Measurements from ENCODE around the gene UPK3A. TPM values are rescaled to one million over a fixed set of nuclear protein-coding genes. Genes with fewer than 3 reads are reported as not detected.
"Not testable (repeated sequence)": the region's sequence is repeated elsewhere in the genome, so short reads cannot be mapped to it uniquely, and the experiment has no call there.

UPK3A gene
- total RNA-seq, 3 donors from 2014 or later, result not detected

- intact Hi-C loops (cut with DNase I; ENCODE audit: low total_unique reads), result no loop called here
Measured at GRCh38 chr22:45253039-45253641, 31.6 kb upstream of the UPK3A start.

GRCh38 chr22:45254388-45254787 lies 30.4 kb upstream of the UPK3A start:
- Histone ChIP-seq H3K4me1 (no peaks in the 10 kb centered on the region), H3K9me3 (no peaks in the 10 kb centered on the region), H3K4me3 (no peak overlapping the region), H3K36me3 (no peaks in the 10 kb centered on the region), H3K27ac (no peak overlapping the region), H3K27me3 (no peaks in the 10 kb centered on the region)
- TF ChIP-seq POLR2AphosphoS5 (IDR thresholded peaks at IDR 0.05), result no peak
- TF ChIP-seq POLR2A (IDR thresholded peaks at IDR 0.05), result no peak
- TF ChIP-seq, protein P1, sequence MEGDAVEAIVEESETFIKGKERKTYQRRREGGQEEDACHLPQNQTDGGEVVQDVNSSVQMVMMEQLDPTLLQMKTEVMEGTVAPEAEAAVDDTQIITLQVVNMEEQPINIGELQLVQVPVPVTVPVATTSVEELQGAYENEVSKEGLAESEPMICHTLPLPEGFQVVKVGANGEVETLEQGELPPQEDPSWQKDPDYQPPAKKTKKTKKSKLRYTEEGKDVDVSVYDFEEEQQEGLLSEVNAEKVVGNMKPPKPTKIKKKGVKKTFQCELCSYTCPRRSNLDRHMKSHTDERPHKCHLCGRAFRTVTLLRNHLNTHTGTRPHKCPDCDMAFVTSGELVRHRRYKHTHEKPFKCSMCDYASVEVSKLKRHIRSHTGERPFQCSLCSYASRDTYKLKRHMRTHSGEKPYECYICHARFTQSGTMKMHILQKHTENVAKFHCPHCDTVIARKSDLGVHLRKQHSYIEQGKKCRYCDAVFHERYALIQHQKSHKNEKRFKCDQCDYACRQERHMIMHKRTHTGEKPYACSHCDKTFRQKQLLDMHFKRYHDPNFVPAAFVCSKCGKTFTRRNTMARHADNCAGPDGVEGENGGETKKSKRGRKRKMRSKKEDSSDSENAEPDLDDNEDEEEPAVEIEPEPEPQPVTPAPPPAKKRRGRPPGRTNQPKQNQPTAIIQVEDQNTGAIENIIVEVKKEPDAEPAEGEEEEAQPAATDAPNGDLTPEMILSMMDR (IDR thresholded peaks at IDR 0.05), result no peak
- intact Hi-C loops (cut with DNase I; ENCODE audit: low total_unique reads), result no loop called here
- DNase-seq (ENCODE audit: low spot score in 2 of 2), result no peak

More at GRCh38 chr22:45253039-45253641, 31.6 kb upstream of the UPK3A start:
- Histone ChIP-seq H3K36me3 (no peaks in the 10 kb centered on the region), H3K27me3 (no peaks in the 10 kb centered on the region), H3K9me3 (no peaks in the 10 kb centered on the region), H3K4me3 (no peak overlapping the region), H3K27ac (no peak overlapping the region), H3K4me1 (no peaks in the 10 kb centered on the region)
- TF ChIP-seq POLR2A (IDR thresholded peaks at IDR 0.05), result no peak
- no peak for DNase-seq (ENCODE audit: low spot score in 2 of 2)

DNA sequence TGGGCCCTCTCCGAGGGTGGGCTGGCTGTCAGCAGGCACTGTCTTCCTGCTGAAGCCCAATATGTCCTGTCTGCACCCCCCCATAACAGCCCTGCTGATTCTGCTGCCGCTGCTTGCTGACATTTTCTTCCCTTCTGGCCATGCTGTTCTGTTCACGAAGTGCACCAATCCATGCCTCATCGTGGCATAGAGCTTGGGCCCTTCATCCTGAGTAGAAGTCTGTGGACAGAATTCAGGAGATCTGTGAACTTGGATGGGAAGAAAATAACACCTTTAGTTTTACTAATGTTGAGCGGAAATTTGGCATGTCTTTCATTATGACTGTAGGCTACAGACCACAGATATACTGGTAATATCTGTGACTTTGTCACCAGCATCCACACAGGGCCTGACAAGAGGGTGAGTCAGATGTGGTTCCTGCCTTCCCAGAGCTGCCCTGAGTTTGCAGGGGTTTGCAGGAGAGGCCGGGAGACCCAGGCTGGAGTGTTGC lies 29.9 kb upstream of the UPK3A start:
- intact Hi-C loops (cut with DNase I; ENCODE audit: low total_unique reads), result no loop called here
- H3K4me3 ChIP-seq, result no peak overlapping the region

DNA sequence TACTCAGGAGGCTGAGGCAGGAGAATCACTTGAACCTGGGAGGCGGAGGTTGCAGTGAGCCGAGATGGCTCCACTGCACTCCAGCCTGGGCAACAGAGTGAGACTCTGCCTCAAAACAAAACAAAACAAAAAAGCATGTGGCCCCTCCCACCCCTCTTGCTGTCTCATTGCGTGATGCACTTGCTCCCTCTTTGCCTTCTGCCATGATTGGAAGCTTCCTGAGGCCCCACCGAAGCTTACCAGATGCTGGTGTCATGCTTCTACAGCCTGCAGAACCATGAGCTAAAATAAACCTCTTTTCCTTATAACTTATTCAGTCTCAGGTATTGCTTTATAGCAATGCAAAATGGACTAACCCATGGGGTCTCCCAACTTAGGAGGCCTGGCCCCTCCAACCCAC lies 26.8 kb upstream of the UPK3A start:
- H3K4me1 ChIP-seq; DNase-seq (ENCODE audit: low spot score in 2 of 2); H3K27me3 ChIP-seq; H3K4me3 ChIP-seq; H3K27ac ChIP-seq; H3K9me3 ChIP-seq; intact Hi-C loops (cut with DNase I; ENCODE audit: low total_unique reads); H3K36me3 ChIP-seq: not testable (repeated sequence)

More for the DNA sequence above, 29.9 kb upstream of the UPK3A start:
- Histone ChIP-seq H3K36me3 (no peaks in the 10 kb centered on the region), H3K4me1 (no peaks in the 10 kb centered on the region), H3K9me3 (no peaks in the 10 kb centered on the region), H3K27me3 (no peaks in the 10 kb centered on the region), H3K27ac (no peak overlapping the region)
- no peak for DNase-seq (ENCODE audit: low spot score in 2 of 2)
- TF ChIP-seq POLR2AphosphoS5 (IDR thresholded peaks at IDR 0.05) (no peak), POLR2A (IDR thresholded peaks at IDR 0.05) (no peak)
- TF ChIP-seq, protein P1 (IDR thresholded peaks at IDR 0.05), result no peak

DNA sequence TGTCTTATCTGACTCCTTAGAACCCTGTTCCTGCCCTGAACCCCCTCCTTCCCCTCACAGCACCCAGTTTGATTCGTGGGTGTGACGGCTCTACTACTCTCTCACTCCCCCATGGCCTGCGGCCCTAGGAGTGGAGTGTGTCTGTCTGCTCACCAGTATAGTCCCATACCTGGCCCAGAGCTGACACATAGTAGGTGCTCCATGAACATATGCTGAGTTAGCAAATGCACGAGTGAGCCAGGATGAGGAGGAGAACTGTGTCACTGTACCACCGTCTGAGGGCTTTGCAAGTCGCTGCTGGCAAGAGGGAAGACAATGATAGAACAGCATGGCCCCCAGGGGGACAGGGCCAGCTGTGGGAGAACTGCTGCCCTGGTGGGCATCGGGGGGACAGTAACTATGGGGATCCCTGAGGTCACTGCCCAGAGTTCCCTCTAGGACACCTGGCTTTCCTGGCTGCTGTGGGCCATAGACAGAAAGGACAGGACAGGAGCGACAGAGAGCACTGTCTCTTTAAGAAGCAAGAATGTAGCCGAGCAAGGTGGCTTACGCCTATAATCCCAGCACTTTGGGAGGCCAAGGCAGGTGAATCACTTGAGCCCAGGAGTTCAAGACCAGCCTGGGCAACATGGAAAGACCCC lies 24.9 kb upstream of the UPK3A start:
- intact Hi-C loops (cut with DNase I; ENCODE audit: low total_unique reads), result no loop called here
- TF ChIP-seq, protein P1 (IDR thresholded peaks at IDR 0.05), result no peak
- no peak for TF ChIP-seq POLR2AphosphoS5 (IDR thresholded peaks at IDR 0.05)
- no peak for TF ChIP-seq POLR2A (IDR thresholded peaks at IDR 0.05)
- Histone ChIP-seq H3K36me3 (no peaks in the 10 kb centered on the region), H3K4me3 (no peak overlapping the region), H3K27ac (no peak overlapping the region), H3K9me3 (no peaks in the 10 kb centered on the region), H3K27me3 (no peaks in the 10 kb centered on the region), H3K4me1 (no peaks in the 10 kb centered on the region)
- DNase-seq (ENCODE audit: low spot score in 2 of 2), result no peak

- intact Hi-C loops (cut with DNase I; ENCODE audit: low total_unique reads); H3K4me3 ChIP-seq; H3K9me3 ChIP-seq; H3K4me1 ChIP-seq; DNase-seq (ENCODE audit: low spot score in 2 of 2); H3K36me3 ChIP-seq; H3K27ac ChIP-seq; H3K27me3 ChIP-seq: not testable (repeated sequence)
Measured at GRCh38 chr22:45260395-45260759, 24.4 kb upstream of the UPK3A start.

Measured in breast epithelium (tissue), 4 donors.